ENCODE measurements around the gene RASSF7.

DNA sequence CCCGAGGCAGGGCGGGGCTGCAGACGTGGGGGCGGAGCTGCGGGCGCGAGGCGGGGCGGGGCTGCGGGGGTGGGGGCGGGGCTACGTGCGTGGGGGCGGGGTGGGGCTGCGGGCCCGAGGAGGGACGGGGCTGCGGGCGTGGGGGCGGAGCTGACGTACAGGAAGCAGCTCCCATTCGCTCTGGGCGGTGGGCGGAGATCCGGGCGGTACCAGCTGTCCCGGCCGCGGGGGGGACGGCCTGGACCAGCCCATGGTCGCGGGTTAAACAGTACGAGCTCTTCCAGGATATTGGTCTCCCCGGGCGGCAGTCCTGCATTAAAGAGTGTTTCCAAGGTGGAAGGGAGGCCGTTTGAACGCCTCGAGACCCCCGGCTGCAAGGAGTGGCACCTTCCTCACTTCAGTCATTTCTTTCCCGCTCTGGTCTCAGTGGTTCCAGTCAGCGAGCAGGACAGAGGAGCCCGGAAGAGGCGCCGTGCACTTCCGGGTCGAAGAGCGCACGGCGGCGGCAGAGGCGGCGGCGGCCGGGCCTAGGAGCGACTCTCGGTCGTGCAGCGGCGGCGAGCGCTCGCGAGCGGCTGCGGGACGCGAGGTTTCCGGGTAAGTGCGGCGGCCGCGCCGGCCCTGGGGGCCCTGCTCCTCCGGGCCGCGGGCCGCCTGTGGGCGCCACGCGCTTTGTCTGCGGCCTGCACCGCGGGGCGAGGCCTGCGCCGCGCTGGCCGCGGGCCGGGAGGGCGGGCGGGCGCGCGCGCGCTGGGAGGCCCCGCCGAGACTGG lies 15.4 kb downstream of the RASSF7 start, which contains the start of gene PHRF1:
- TF ChIP-seq EZH2 (IDR thresholded peaks at IDR 0.05; ENCODE audit: borderline replicate concordance, low read length) (no peak), CTCF (IDR thresholded peaks at IDR 0.05; ENCODE audit: low read length) (no peak)
